ENCODE measurements around the gene RIPPLY3.

DNA sequence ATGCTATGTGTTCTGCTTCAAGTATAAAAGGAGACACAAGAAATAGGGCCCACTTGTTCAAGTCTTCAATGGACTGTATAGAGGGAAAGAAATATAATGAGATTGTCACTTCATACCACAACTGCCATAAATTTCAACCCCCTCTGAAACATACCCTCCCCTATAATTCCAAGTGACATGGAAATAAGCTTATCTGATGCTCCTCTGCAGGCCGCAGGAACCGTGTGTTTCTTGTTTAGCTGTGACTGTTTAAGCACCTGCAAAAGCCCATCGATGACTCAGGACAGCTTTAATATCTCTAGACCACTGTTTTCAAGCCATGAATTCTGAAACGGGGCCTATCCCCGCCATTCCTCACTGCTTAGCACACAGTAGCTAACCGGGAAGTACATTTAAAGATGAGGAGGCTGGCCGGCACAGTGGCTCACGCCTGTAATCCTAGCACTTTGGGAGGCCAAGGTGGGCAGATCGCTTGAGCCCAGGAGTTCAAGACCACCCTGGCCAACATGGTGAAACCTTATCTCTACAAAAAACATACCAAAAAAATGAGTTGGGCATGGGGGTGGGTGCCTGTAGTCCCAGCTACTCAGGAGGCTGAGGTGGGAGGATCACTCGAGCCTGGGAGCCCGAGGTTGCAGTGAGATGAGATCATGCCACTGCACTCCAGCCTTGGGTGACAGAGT, 44.3 kb upstream of the RIPPLY3 start:
- TF ChIP-seq POLR2A (IDR thresholded peaks at IDR 0.05; ENCODE audit: insufficient read depth in 1 of 2, low read depth in 2 of 2, low read length in 2 of 2) (no peak), HIC2 (CRISPR knock-in tag; IDR thresholded peaks at IDR 0.05; ENCODE audit: low read depth) (no peak), SP5 (CRISPR knock-in tag; IDR thresholded peaks at IDR 0.05; ENCODE audit: borderline replicate concordance, low read depth) (no peak), TEF (CRISPR knock-in tag; IDR thresholded peaks at IDR 0.05) (no peak)
- TF ChIP-seq, protein P1, sequence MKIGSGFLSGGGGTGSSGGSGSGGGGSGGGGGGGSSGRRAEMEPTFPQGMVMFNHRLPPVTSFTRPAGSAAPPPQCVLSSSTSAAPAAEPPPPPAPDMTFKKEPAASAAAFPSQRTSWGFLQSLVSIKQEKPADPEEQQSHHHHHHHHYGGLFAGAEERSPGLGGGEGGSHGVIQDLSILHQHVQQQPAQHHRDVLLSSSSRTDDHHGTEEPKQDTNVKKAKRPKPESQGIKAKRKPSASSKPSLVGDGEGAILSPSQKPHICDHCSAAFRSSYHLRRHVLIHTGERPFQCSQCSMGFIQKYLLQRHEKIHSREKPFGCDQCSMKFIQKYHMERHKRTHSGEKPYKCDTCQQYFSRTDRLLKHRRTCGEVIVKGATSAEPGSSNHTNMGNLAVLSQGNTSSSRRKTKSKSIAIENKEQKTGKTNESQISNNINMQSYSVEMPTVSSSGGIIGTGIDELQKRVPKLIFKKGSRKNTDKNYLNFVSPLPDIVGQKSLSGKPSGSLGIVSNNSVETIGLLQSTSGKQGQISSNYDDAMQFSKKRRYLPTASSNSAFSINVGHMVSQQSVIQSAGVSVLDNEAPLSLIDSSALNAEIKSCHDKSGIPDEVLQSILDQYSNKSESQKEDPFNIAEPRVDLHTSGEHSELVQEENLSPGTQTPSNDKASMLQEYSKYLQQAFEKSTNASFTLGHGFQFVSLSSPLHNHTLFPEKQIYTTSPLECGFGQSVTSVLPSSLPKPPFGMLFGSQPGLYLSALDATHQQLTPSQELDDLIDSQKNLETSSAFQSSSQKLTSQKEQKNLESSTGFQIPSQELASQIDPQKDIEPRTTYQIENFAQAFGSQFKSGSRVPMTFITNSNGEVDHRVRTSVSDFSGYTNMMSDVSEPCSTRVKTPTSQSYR (CRISPR knock-in tag; IDR thresholded peaks at IDR 0.05; ENCODE audit: borderline replicate concordance) = no peak

All from HepG2 (cell line).